Superior temporal gyrus (tissue), 1 donor: ENCODE data around the gene OCA2.

Experiments used
- DNase-seq: peaks from one replicate; pipeline ENCODE4 v3.0.0-alpha.2; 2016; ENCODE audit errors: extremely low spot score

OCA2 gene

DNA sequence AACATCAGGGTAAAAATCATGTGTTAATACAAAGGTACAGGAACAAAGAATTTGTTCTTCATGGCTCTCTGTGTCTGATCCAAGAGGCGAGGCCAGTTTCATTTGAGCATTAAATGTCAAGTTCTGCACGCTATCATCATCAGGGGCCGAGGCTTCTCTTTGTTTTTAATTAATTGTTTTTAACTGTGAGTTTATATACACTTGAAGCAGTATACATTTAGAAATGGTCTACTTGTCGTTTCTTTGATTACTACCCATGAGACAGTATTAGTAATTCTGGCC, 21.2 kb upstream of the OCA2 start:
- no peak for DNase-seq

- DNase-seq: no peak
Observed at GRCh38 chr15:28118531-28118930, 19.4 kb upstream of the OCA2 start.

DNA sequence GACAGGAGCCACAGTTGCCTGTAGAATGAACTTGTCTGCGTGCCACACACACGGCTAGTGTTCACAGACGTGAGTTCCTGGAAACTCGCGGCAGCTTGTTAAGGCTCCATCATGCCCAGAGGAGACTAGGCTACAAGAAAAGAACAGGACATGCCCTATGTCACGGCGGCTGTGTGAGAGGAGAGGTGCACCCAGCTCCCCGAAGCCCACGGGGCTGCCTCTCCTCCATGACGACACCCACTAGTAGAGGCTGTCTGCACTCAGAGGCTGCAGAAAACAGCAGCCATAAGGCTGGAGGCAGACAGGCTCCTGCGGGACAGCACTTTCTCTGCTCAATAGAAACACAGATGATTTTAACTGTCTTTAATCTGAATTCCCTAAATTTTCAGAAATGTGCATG, 19.0 kb upstream of the OCA2 start:
- DNase-seq: no peak

DNA sequence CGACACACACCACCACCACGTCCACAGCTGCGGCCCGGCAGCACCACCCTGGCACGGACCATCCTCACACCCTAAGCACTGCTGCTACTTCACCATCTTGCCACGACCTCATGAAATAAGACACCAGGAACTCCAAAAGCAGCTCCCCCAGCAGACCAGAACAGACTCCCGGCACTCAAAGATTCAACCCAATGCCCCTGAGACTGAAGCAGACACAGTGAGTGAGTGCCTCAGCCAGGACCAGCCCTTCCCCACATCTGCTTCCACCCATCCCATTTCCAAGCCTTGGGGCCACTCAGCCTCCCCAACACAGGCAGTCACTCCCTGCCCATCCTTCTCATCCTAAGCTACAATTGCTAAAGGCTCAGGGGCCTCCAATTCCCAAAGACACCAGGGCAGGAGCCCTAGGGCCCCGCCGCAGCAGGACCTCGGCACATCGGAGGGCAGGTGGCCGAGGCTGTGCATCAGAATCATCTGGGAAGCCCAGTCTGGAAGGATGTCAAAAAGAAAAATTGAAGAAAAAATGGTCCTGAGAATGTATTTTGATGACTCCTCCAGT, 18.4 kb upstream of the OCA2 start:
- no peak for DNase-seq

- no peak for DNase-seq
Observed at GRCh38 chr15:28116521-28117431, 17.7 kb upstream of the OCA2 start.

DNA sequence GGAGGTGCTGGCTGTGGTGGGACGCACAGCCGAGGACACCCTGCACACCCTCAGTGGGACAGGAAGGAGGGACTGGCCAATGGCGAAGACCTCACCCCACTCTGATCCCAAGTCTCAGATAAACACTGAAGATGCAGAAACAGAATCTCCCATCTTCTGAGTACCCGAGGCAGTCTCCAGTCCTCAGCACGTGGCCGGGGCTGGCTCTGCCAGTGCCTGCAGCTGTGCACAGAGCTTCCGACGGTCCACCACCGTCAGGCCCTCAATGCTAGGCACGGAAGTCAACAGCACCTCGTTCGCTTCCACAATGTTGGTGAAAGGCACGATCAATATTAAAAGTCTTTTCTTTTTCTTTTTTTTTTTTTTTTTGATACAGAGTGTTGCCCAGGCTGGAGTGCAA, 16.8 kb upstream of the OCA2 start:
- no peak for DNase-seq

DNA sequence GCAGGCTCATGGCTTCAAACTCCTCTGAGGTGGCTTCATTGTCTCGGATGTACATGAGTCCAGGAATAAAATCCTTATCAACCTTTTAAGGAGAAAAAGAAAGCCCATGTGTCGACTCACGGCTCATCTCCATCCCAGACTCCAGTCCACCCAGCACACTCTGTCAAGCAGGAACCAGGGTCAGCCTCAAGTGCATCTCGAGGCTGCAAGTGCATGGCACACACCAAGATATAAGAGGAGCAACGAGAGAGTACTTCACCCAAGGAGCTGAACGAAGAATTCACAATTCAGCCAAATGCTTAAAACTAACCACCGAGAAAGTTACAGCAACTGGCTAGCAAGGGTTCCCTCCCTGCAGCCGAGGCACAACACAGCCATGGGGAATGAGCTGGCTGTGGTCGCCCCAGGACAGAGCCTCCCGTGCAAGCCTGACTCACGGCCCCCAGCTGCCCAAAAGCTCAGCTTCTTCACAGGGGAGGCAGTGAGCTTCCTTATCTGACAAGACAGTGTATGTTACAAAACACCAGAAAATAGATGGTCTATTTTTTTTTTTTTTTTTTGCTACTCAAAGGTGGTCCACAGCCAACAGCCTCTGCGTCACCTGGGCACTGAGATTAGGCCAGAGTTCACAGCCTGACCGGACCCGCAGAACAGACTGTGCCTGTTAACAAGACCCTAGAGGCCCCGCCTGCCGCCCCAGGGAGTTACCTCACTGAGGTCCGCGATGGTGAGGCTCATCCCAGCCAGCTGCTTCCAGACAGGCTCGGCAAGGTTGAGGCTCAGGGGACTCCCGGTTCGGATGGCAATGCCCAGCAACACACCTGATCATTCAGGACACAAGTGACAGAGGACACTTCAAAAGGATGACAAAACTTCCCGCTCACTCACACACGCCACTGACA, 15.9 kb upstream of the OCA2 start:
- DNase-seq: no peak

- no peak for DNase-seq
Observed at GRCh38 chr15:28114114-28114455, 15.0 kb upstream of the OCA2 start.

GRCh38 chr15:28113394-28114113, 14.4 kb upstream of the OCA2 start:
- DNase-seq: peak; percentile 31

- no peak for DNase-seq
Observed at GRCh38 chr15:28112962-28113361, 13.8 kb upstream of the OCA2 start.

DNA sequence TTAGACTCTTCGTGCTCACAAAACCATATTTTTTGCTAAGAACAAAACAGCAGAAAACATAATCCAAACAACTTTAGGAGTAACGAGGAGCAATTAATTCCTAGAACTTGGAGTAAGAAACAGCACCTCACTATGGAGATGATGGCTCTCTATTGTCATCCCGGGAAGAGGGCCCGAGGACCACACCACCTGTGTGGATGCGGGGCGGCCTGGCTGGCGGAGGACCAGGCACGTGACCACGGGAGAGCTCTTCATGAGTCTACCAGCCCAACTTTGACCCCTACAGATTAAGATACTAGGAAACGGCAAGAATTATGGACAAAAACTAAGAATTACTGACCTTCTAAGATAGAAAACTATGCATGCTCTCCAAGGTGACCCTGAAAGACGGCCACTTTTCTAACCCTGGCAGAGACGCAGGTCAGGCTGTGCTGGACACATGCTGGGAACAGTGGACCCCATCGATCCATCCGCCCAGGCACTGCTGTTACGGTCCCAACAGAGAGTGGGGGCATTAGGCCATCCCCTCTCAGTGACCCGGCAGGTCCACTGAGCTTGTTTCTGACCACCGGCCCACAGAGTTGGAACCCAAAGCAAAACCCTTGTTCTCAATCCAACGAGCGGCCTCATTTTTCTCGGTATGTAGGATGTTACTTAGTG, 13.1 kb upstream of the OCA2 start:
- no peak for DNase-seq

DNA sequence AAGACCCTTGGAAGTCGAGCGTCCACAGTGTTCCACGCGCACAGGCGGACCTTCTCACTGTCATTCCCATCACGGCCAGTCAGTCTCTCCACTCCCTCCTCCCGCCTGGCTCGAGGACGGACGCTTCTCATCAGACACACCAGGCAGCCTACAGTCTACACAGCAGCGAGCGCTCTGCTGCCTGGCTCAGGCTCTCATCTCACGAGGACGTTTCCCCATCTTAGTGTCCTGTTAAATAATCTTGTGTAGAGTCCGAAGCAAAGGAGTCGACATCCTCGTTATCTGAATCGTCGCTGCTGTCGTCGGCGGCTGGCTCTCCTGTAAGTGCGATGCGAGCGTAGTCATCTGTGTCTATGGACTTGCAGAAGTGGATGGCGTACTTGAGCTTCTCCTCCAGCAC, 12.4 kb upstream of the OCA2 start:
- DNase-seq: no peak

- DNase-seq: peak; percentile 69
Observed at GRCh38 chr15:28110481-28110881, 11.4 kb upstream of the OCA2 start.

DNA sequence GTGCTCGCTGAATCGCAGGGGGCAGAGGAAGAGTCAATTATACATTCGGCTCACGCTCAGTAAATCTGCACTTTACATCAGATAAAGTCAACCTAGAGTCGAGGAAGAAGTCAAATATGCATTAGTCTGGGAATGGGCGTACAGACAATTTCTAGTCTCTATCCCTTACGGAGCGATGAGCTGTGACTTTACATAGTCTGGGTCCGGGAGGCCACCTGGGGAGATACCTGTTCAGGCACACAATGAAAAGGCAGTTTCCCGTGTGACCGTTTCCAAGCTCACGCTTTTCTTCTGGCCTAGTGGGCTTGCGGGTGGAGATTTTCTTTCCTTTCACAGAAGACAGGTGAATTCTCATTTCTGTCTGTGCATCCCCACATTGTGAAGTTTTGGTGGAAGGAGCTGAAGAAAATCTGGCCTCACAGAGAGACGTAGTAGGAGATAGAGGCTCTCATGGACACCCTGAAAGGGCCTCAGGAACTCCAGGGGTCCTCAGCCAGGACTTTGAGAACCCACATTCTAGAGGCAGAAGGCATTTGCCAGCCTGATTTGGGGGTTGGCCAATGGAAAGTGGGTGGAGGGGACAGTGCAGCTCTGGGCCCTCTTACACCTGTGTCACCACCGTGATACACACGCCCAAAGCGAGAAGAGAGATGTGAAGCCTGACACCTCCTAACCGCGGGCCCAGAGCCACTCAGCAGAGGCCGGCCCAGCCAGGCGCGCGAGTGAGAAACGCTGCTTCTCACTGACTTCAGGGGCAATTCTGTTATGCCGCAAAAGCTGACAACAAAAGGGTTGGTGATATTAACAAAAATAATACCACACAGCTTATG, 10.7 kb upstream of the OCA2 start:
- DNase-seq: no peak

- DNase-seq: peak; percentile 38
Observed at GRCh38 chr15:28107904-28108275, 8.8 kb upstream of the OCA2 start.

DNA sequence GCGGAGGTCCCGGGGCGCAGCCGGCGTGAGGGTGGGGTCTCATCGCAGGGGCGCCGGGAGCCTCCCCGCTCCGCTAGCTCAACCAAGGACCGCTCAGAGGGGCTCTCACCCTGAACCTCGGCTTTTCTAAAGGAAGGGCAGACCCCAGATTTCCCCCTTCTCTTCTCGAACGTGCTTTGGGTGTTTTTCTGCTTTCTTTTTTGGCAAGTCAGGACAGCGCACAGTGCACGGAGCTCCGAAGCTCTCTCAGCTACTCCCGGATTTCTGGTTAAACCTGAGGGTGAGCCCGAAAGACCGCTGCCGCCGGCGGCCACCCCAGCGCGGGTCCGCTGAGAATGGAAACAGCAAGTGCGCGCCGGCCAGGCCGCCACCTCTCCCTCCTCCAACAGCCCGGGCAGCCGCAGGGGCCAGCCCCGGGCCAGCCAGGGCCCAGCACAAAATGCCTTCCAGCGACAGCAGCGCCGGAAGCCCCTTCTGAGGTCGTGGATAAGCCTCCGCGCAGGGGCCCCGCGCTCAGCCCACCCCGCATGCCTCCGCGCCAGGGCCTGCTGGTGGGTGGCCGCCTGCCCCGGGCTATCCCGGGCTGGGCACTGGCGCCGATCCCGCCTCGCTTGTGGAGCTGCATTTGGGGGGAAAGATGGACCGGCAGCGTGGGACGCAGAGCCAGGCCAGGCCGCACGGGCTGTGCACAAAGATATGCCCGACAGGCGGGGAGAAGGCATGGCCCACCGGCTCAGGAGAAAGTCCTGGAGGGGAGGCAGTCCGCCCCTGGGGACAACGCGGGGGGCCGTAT, 8.2 kb upstream of the OCA2 start:
- no peak for DNase-seq

DNA sequence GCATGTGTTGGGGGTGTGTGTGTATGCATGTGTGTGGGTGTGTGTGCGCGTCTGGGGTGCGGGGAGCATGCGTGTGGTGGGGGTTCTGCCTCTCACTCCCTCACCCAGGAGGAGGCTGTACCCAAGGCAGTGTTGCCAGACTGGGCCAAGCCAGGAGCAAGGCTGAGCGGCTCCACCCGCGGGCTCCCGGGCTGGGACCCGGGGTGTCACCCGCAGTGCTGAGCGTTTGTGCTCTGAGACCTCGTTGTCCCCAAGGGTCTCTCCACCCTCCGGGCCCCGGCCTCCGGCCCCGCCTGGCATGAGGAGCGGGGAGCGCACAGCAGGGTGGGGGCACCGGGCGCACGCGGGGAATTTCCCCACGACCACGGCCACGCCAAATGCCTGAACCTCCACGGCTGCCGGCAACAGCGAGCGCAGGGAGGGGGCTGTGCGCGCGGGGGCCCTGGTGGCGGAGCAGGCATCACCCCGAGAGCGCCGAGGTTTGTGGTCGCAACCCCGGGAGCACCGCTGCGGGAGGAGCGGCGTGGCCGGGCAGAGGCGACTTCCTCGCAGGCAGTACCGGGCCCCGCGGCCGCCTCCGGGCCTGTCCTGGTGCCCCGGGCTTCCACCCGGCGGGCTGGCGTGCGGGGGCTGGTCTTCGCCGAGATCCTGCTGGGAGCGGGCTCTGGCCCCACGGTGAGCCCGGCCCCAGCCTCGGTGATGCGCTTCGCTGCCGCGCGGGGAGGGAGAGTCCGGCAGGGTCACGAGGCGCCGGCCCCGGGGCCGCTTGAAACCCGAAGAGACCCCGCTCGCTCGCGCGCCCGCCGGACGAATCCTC, 7.4 kb upstream of the OCA2 start:
- DNase-seq: no peak

DNA sequence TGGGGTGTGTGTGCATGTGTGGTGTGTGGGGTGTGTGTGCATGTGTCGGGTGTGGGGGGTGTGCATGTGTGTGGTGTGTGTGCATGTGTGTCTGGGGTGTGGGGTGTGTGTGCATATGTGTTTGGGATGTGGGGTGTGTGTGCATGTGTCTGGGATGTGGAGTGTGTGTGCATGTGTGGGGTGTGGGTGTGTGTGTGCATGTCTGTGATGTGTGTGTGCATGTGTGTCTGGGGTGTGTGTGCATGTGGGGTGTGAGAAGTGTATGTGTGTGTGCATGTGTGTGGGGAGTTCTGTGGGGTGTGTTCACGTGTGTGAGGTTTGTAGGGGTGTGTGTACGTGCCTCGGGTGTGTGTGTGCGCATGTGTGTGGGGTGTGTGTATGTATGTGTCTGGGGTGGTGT, 6.7 kb upstream of the OCA2 start:
- no peak for DNase-seq

DNA sequence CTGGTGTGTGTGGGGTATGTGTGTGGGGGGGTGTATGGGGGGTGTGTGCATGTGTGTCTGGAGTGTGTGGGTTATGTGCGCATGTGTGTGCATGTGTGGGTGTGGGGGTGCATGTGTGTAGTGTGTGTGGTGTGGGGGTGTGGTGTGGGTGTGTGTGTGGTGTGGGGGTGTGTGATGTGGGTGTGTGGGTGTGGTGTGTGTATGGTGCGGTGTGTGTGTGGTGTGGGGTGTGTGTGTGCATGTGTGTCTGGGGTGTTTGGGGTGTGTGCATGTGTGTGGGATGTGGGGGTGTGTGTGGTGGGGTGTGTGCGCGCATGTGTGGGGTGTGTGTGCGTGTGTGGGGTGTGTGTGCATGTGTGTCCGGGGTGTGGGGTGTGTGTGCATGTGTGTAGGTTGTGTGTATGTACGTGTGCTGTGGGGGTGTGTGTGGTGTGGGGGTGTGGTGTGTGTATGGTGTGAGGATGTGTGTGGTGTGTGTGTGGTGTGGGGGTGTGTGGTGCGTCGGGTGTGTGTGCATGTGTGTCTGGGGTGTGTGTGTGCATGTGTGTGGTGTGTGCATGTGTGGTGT, 6.2 kb upstream of the OCA2 start:
- DNase-seq: no peak
